ENCODE results near the gene SHROOM3.

DNA sequence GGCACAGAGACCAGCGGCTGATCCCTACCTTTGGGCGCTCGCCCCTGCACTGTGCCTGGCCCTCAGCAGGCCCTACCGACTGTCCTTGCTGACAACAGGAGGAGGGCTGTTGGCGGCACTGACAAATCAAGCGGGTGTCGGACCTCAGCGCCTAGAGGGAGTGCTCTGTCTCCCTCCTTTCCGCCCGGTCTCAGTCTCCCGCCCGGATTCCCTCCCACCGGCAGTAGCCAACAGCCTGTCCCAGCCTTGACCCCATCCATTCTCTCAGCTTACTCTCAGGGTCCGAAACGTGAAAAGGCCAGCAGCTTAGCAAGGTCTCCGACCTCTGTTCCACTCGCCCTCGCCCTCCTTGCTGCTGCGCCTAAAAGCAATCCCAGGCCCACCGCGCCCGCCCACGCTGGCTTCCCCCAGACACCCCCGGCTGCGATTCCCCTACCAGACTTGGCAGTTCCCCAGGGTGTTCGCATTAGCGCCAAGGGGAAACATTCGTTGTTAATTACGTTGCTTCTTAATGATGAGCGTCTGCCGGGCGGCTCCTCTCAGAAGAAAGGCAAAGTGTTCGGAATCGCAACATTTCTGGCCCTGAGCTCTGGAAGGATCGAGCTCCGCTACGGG, 366.7 kb downstream of the SHROOM3 start:
- TF ChIP-seq, protein P1, sequence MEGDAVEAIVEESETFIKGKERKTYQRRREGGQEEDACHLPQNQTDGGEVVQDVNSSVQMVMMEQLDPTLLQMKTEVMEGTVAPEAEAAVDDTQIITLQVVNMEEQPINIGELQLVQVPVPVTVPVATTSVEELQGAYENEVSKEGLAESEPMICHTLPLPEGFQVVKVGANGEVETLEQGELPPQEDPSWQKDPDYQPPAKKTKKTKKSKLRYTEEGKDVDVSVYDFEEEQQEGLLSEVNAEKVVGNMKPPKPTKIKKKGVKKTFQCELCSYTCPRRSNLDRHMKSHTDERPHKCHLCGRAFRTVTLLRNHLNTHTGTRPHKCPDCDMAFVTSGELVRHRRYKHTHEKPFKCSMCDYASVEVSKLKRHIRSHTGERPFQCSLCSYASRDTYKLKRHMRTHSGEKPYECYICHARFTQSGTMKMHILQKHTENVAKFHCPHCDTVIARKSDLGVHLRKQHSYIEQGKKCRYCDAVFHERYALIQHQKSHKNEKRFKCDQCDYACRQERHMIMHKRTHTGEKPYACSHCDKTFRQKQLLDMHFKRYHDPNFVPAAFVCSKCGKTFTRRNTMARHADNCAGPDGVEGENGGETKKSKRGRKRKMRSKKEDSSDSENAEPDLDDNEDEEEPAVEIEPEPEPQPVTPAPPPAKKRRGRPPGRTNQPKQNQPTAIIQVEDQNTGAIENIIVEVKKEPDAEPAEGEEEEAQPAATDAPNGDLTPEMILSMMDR (IDR thresholded peaks at IDR 0.05): no peak
- TF ChIP-seq POLR2AphosphoS5 (IDR thresholded peaks at IDR 0.05): no peak
- TF ChIP-seq POLR2A (IDR thresholded peaks at IDR 0.05): no peak
- TF ChIP-seq EP300 (IDR thresholded peaks at IDR 0.05): no peak
